ENCODE measurements around the gene VWA8. TPM values are rescaled to one million over a fixed set of nuclear protein-coding genes. Genes with fewer than 3 reads are reported as not detected.

The VWA8 gene
- total RNA-seq, 1 experiment from 2014 or later: 22.6 TPM

DNA sequence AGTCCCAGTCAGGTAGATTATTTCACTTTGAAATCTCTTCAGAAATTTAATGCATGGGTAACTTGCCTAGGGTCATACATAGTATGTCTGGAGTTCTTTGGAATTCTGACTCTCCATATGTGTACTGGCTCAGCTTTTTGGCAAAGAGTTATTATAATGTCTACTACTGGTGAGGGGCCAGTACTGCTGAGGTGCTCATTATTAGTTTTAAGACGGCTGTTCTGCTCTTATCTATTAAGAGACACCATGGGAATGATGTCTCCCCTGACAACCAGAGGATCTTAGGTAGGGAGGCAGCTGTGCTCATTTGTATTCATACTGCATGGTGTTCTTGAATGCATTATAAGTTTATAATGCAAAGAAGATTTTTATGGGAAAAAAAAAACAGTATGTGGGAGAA lies 319.5 kb downstream of the VWA8 start:
- H3K9me3 ChIP-seq (ENCODE audit: control insufficient read depth in 1 of 2, insufficient read depth in 1 of 2, low read depth in 1 of 2, low read length in 2 of 2): no peaks in the 10 kb centered on the region
- peaks cover 4 to 10% of the 10 kb centered on the region in 2 experiments; a peak in 2 of 4 replicates for H3K4me1 ChIP-seq (ENCODE audit: control insufficient read depth in 1 of 2, insufficient read depth in 2 of 2, low read length in 2 of 2)
- H3K79me2 ChIP-seq (ENCODE audit: insufficient read depth, low read length): no peaks in the 10 kb centered on the region
- H3K27me3 ChIP-seq (ENCODE audit: insufficient read depth, low read length): no peaks in the 10 kb centered on the region
- H3K4me3 ChIP-seq (replicated peaks in 1 of 2; ENCODE audit: low read depth in 1 of 2, low read length in 2 of 2): no peak overlapping the region
- H2AFZ ChIP-seq (ENCODE audit: low read depth, low read length, poor library complexity, severe bottlenecking): no peak overlapping the region
- no peaks in the 10 kb centered on the region for H3K36me3 ChIP-seq (ENCODE audit: control insufficient read depth in 1 of 2, insufficient read depth in 2 of 2, low read length in 2 of 2)
- no peak overlapping the region for H3K27ac ChIP-seq (ENCODE audit: low read depth, low read length)
- H3K4me2 ChIP-seq (ENCODE audit: low read length): no peak overlapping the region
- ChIA-PET POLR2A (no interaction called here), CTCF (no interaction called here), RAD21 (ENCODE audit: low non-redundant PET in 1 of 2, low total read pairs in 2 of 2, uncharacterized antibody in 2 of 2, unreplicated experiment in 2 of 2) (no interaction called here)
- intact Hi-C loops (cut with micrococcal nuclease): no loop called here
- no peak overlapping the region for H3K9ac ChIP-seq (ENCODE audit: low read length)
- no peaks in the 10 kb centered on the region for H3K9me2 ChIP-seq (ENCODE audit: insufficient read depth)
- no TSS peak for BruUV-seq (replicated peaks)
- H4K20me1 ChIP-seq (ENCODE audit: insufficient read depth): no peaks in the 10 kb centered on the region
- TF ChIP-seq CEBPB (IDR thresholded peaks at IDR 0.05; ENCODE audit: low read depth) (no peak), SP1 (IDR thresholded peaks at IDR 0.05; ENCODE audit: low read depth) (no peak), FOSL1 (IDR thresholded peaks at IDR 0.05; ENCODE audit: low read depth) (no peak), TCF7L2 (IDR thresholded peaks at IDR 0.05; ENCODE audit: borderline replicate concordance, extremely low read depth, insufficient read depth, insufficient read length) (no peak), EZH2phosphoT487 (IDR thresholded peaks at IDR 0.05; ENCODE audit: borderline replicate concordance) (no peak), YY1 (IDR thresholded peaks at IDR 0.05; ENCODE audit: extremely low read depth, insufficient replicate concordance, low read depth, low read length) (no peak), SRF (IDR thresholded peaks at IDR 0.05; ENCODE audit: low read depth) (no peak), POLR2A (IDR thresholded peaks at IDR 0.05; ENCODE audit: borderline replicate concordance, extremely low read depth, insufficient read depth, insufficient read length) (no peak), ZNF274 (IDR thresholded peaks at IDR 0.05; ENCODE audit: low read depth, low read length) (no peak)
- TF ChIP-seq, protein P1, sequence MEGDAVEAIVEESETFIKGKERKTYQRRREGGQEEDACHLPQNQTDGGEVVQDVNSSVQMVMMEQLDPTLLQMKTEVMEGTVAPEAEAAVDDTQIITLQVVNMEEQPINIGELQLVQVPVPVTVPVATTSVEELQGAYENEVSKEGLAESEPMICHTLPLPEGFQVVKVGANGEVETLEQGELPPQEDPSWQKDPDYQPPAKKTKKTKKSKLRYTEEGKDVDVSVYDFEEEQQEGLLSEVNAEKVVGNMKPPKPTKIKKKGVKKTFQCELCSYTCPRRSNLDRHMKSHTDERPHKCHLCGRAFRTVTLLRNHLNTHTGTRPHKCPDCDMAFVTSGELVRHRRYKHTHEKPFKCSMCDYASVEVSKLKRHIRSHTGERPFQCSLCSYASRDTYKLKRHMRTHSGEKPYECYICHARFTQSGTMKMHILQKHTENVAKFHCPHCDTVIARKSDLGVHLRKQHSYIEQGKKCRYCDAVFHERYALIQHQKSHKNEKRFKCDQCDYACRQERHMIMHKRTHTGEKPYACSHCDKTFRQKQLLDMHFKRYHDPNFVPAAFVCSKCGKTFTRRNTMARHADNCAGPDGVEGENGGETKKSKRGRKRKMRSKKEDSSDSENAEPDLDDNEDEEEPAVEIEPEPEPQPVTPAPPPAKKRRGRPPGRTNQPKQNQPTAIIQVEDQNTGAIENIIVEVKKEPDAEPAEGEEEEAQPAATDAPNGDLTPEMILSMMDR (IDR thresholded peaks at IDR 0.05 in 2 of 3, conservative IDR thresholded peaks at IDR 0.05 in 1 of 3; ENCODE audit: borderline replicate concordance in 1 of 3, insufficient read depth in 1 of 3, low read depth in 2 of 3, low read length in 2 of 3): no peak
- TF ChIP-seq, protein P2, sequence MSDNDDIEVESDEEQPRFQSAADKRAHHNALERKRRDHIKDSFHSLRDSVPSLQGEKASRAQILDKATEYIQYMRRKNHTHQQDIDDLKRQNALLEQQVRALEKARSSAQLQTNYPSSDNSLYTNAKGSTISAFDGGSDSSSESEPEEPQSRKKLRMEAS (IDR thresholded peaks at IDR 0.05): no peak
- TF ChIP-seq, protein P3, sequence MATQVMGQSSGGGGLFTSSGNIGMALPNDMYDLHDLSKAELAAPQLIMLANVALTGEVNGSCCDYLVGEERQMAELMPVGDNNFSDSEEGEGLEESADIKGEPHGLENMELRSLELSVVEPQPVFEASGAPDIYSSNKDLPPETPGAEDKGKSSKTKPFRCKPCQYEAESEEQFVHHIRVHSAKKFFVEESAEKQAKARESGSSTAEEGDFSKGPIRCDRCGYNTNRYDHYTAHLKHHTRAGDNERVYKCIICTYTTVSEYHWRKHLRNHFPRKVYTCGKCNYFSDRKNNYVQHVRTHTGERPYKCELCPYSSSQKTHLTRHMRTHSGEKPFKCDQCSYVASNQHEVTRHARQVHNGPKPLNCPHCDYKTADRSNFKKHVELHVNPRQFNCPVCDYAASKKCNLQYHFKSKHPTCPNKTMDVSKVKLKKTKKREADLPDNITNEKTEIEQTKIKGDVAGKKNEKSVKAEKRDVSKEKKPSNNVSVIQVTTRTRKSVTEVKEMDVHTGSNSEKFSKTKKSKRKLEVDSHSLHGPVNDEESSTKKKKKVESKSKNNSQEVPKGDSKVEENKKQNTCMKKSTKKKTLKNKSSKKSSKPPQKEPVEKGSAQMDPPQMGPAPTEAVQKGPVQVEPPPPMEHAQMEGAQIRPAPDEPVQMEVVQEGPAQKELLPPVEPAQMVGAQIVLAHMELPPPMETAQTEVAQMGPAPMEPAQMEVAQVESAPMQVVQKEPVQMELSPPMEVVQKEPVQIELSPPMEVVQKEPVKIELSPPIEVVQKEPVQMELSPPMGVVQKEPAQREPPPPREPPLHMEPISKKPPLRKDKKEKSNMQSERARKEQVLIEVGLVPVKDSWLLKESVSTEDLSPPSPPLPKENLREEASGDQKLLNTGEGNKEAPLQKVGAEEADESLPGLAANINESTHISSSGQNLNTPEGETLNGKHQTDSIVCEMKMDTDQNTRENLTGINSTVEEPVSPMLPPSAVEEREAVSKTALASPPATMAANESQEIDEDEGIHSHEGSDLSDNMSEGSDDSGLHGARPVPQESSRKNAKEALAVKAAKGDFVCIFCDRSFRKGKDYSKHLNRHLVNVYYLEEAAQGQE (IDR thresholded peaks at IDR 0.05; ENCODE audit: low read depth): no peak
- ATAC-seq (no peak), DNase-seq (ENCODE audit: low read depth, low spot score) (no peak)

All from HCT116 (cell line).